Body of pancreas (tissue), 4 donors: ENCODE measurements around the gene GCNT4.

Source experiments
- CTCF ChIP-seq, 7 experiments: fragments of 450-650 bp in 4 of 7; fragments of 200-600 bp in 3 of 7; sonication (generic) in 3 of 7; IDR thresholded peaks; one replicate each; pipeline ENCODE4 v1.5.1; 2016 to 2019; ENCODE audit warnings: antibody characterized with exemption in 7 of 7
- POLR2A ChIP-seq, 3 donors: fragments of 450-650 bp; IDR thresholded peaks; one replicate each; pipeline ENCODE4 v1.6.1; 2016; ENCODE audit warnings: antibody characterized with exemption in 3 of 3, mild to moderate bottlenecking in 2 of 3

GRCh38 chr5:75034137-75034739 is 18.1 kb downstream of the GCNT4 start:
- TF ChIP-seq CTCF (IDR thresholded peaks at IDR 0.05): no peak
- TF ChIP-seq POLR2A (IDR thresholded peaks at IDR 0.05): no peak
